HepG2 (cell line): ENCODE measurements around the gene NAV3. TPM values are rescaled to one million over a fixed set of nuclear protein-coding genes. Genes with fewer than 3 reads are reported as not detected.

Experiments used
- ATAC-seq: fragments of 200-7000 bp; cut with Tn5 transposase; 3 replicates; pipeline ENCODE4 v1.9.1; 2020; ENCODE audit warnings: mild to moderate bottlenecking, moderate library complexity
- BruUV-seq: library from RNA; stranded (reverse); fragments of 400-500 nt; replicated peaks from 2 replicates; lab custom pipeline; 2021; lab: Mats Ljungman, UMichigan
- CTCF ChIA-PET: fragments of 300-600 bp; formaldehyde crosslinking; extraction: SDS; loops from one replicate; lab custom pipeline; 2021; ENCODE audit warnings: low total read pairs, inconsistent platforms, low intra/inter-chr PET ratio; lab: Yijun Ruan, JAX
- POLR2A ChIA-PET: fragments of 350-600 bp; sonication (Branson Sonifier 250); formaldehyde crosslinking; loops from one replicate; lab custom pipeline; 2020; ENCODE audit warnings: antibody characterized with exemption, inconsistent platforms; lab: Yijun Ruan, JAX
- DNase-seq: peaks from one replicate; pipeline ENCODE4 v3.0.0-alpha.2; 2015; ENCODE audit warnings: low spot score
- FAIRE-seq: peaks from 3 replicates; lab custom pipeline; 2011; peaks lifted over from hg19 to GRCh38; lab: Jason Lieb, UNC
- H2AFZ ChIP-seq: one replicate; pipeline ENCODE4 v1.6.1; 2011; ENCODE audit warnings: low read length, inconsistent platforms
- H3K27ac ChIP-seq: fragments of 300-600 bp; 3 replicates; pipeline ENCODE4 v1.8.0; 2011; ENCODE audit warnings: mixed run types, mild to moderate bottlenecking, mixed read lengths, low read length, inconsistent platforms; ENCODE audit not compliant: insufficient read depth; ENCODE audit errors: extremely low read length
- H3K27me3 ChIP-seq, 2 experiments: fragments of 200-600 bp in 1 of 2; 2 replicates in 1 of 2; 3 replicates in 1 of 2; pipeline versions ENCODE4 v1.6.0 to v1.8.0; 2011; ENCODE audit warnings: low read length in 2 of 2, mild to moderate bottlenecking in 2 of 2, moderate library complexity in 2 of 2, inconsistent platforms in 1 of 2; ENCODE audit not compliant: insufficient read depth in 2 of 2, control insufficient read depth in 1 of 2
- H3K36me3 ChIP-seq, 2 experiments: fragments of 200-600 bp in 1 of 2; replicated peaks in 1 of 2; 2 replicates in 1 of 2; 3 replicates in 1 of 2; pipeline versions ENCODE4 v1.5.1 to v1.8.0; 2011; ENCODE audit warnings: low read length in 2 of 2, inconsistent platforms in 1 of 2; ENCODE audit not compliant: insufficient read depth in 2 of 2, control insufficient read depth in 1 of 2
- H3K4me1 ChIP-seq: 2 replicates; pipeline ENCODE4 v1.5.1; 2012; ENCODE audit warnings: low read length, inconsistent platforms; ENCODE audit not compliant: insufficient read depth
- H3K4me2 ChIP-seq: 2 replicates; pipeline ENCODE4 v1.6.0; 2011; ENCODE audit warnings: low read depth, low read length, inconsistent platforms
- H3K4me3 ChIP-seq, 3 experiments: fragments of 200-600 bp in 1 of 3; sonication (generic), shearing (Covaris generic) in 1 of 3; replicated peaks in 1 of 3; 2 replicates each; pipeline ENCODE4 v1.5.1; 2011 to 2016; ENCODE audit warnings: low read length in 3 of 3, inconsistent platforms in 2 of 3, low read depth in 2 of 3, mild to moderate bottlenecking in 2 of 3, control low read depth in 1 of 3, mixed read lengths in 1 of 3; ENCODE audit not compliant: insufficient read depth in 1 of 3
- H3K79me2 ChIP-seq: one replicate; pipeline ENCODE4 v1.6.1; 2011; ENCODE audit warnings: low read length, inconsistent platforms; ENCODE audit not compliant: insufficient read depth
- H3K9ac ChIP-seq: 2 replicates; pipeline ENCODE4 v1.6.0; 2011; ENCODE audit warnings: mild to moderate bottlenecking, low read depth, low read length, inconsistent platforms; ENCODE audit not compliant: insufficient read depth
- H3K9me3 ChIP-seq: 2 replicates; pipeline ENCODE4 v1.5.1; 2012; ENCODE audit warnings: mild to moderate bottlenecking, low read length
- H4K20me1 ChIP-seq: 2 replicates; pipeline ENCODE4 v1.6.0; 2011; ENCODE audit warnings: inconsistent platforms, mild to moderate bottlenecking, low read length, moderate library complexity; ENCODE audit not compliant: insufficient read depth
- ATF7-NPFF ChIP-seq: sonication (generic); formaldehyde crosslinking; IDR thresholded peaks from 2 replicates; pipeline ENCODE4 v1.8.1; 2023; ENCODE audit warnings: mild to moderate bottlenecking, low read depth, missing genetic modification reagents, moderate library complexity
- GZF1 ChIP-seq: sonication (generic); formaldehyde crosslinking; IDR thresholded peaks from 2 replicates; pipeline ENCODE4 v1.5.1; 2020; ENCODE audit warnings: mild to moderate bottlenecking, missing genetic modification reagents
- HDAC6 ChIP-seq: fragments of 200-600 bp; sonication (generic); IDR thresholded peaks from 2 replicates; pipeline ENCODE4 v1.7.0; 2017; ENCODE audit warnings: mild to moderate bottlenecking, antibody characterized with exemption, low read length, low read depth
- KLF6 ChIP-seq: IDR thresholded peaks from 2 replicates; pipeline ENCODE4 v1.8.0; 2016; ENCODE audit warnings: missing biosample characterization, missing genetic modification reagents
- NFE2 ChIP-seq: sonication (generic); formaldehyde crosslinking; IDR thresholded peaks from 2 replicates; pipeline ENCODE4 v1.4.0; 2020; ENCODE audit warnings: missing genetic modification reagents
- NFKB2 ChIP-seq: sonication (generic); formaldehyde crosslinking; IDR thresholded peaks from 2 replicates; pipeline ENCODE4 v1.4.0; 2020; ENCODE audit warnings: missing genetic modification reagents, borderline replicate concordance
- SETDB1 ChIP-seq: sonication (generic); formaldehyde crosslinking; IDR thresholded peaks from 2 replicates; pipeline ENCODE4 v1.5.1; 2020; ENCODE audit warnings: missing genetic modification reagents, mild to moderate bottlenecking, borderline replicate concordance
- SMYD3 ChIP-seq: sonication (generic); formaldehyde crosslinking; IDR thresholded peaks from 2 replicates; pipeline ENCODE4 v1.8.1; 2023; ENCODE audit warnings: mild to moderate bottlenecking, missing genetic modification reagents
- SP2 ChIP-seq: sonication (generic); formaldehyde crosslinking; IDR thresholded peaks from 2 replicates; pipeline ENCODE4 v1.5.1; 2020; ENCODE audit warnings: mild to moderate bottlenecking, missing genetic modification reagents
- SRSF9 ChIP-seq: fragments of 200-400 bp; formaldehyde crosslinking; IDR thresholded peaks from 2 replicates; pipeline ENCODE4 v1.6.1; 2018; ENCODE audit warnings: borderline replicate concordance, mild to moderate bottlenecking, low read depth, low read length; ENCODE audit not compliant: insufficient read depth, poor library complexity, severe bottlenecking
- ZNF431 ChIP-seq: sonication (generic); formaldehyde crosslinking; IDR thresholded peaks from 2 replicates; pipeline ENCODE4 v1.9.0; 2022; ENCODE audit warnings: missing genetic modification reagents, low read depth, mild to moderate bottlenecking, borderline replicate concordance
- WGBS: methylation state at CpG from one replicate; pipeline ENCODE4 v1.1.6; 2017; ENCODE audit warnings: low lambda C conversion rate; 5-methylcytosine and 5-hydroxymethylcytosine counted together
- in situ Hi-C: cut with HindIII; loops from 2 replicates; pipeline ENCODE4 v1.10.0; 2017; ENCODE audit warnings: low pct_unique_long_range_greater_than_20kb; ENCODE audit not compliant: extremely low pct_ligation_motif_present
- intact Hi-C: fragments of 100-400 bp; cut with micrococcal nuclease; formaldehyde crosslinking; loops from one replicate; pipeline ENCODE4 v1.10.0; 2022; ENCODE audit not compliant: unreplicated experiment
- polyA plus RNA-seq, 8 experiments: library from polyadenylated mRNA; depleted of rRNA in 3 of 8; stranded (reverse) in 7 of 8; unstranded in 1 of 8; fragments of >200 nt; fragmentation: Illumina TruSeq in 4 of 8; extraction: Trizol in 4 of 8; gene quantifications; 2 replicates each; pipeline versions ENCODE4 v1.2.1 to v1.2.3, GENCODE V29; 2011 to 2016; ENCODE audit warnings: low read depth in 4 of 8, missing spikeins in 1 of 8, mixed read lengths in 1 of 8; ENCODE audit not compliant: insufficient read depth in 1 of 8
- total RNA-seq, 5 experiments: library from RNA; depleted of rRNA; stranded (reverse); fragments of >200 nt; fragmentation: Illumina TruSeq; extraction: Trizol; gene quantifications; 2 replicates each; pipeline ENCODE4 v1.2.3, GENCODE V29; 2016; ENCODE audit warnings: low read depth in 1 of 5
- TF ChIP-seq, protein P1 (sequence below): sonication (generic); formaldehyde crosslinking; IDR thresholded peaks from 2 replicates; pipeline ENCODE4 v1.4.0; 2020; ENCODE audit warnings: missing genetic modification reagents, borderline replicate concordance
- TF ChIP-seq, protein P2 (sequence below): sonication (generic); formaldehyde crosslinking; IDR thresholded peaks from 2 replicates; pipeline ENCODE4 v1.4.0; 2020; ENCODE audit warnings: low read depth, mild to moderate bottlenecking, missing genetic modification reagents
- TF ChIP-seq, protein P3 (sequence below): IDR thresholded peaks from 2 replicates; pipeline ENCODE4 v1.6.1; 2012; ENCODE audit warnings: inconsistent platforms
- TF ChIP-seq, protein P4 (sequence below): IDR thresholded peaks from 2 replicates; pipeline ENCODE4 v1.6.1; 2016; ENCODE audit warnings: missing compliant biosample characterization, missing genetic modification reagents, borderline replicate concordance

The NAV3 gene
- total and polyA plus RNA-seq, 2 of the 13 experiments (the other 11 are each of a cell fraction or from before 2014, with no cell fraction given), result 0.01 to 0.18 TPM

DNA sequence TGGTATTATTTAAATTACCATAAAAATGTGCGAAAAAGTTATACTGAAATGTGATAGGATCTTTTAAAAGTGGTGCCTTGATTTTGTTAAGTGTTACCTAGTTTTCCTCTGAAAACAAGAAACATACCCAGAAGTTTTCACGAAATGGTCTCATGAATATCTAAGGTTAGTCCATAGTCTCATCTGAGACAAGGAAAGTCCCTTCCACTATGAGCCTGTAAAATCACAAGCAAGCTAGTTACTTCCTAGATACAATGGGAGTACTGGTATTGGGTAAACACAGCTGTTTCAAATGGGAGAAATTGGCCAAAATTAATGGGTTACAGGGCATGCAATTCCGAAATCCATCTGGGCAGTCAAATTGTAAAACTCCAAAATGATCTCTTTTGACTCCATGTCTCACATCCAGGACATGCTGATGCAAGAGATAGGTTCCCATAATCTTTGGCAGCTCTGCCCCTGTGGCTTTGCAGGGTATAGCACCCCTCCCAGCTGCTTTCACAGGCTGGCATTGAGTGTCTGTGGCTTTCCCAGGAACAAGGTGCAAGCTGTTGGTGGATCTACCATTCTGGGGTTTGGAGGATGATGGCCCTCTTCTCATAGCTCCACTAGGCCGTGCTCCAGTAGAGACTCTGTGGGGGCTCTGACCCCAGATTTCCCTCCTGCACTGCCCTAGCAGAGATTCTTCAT lies 271.4 kb downstream of the NAV3 start:
- BruUV-seq, result no TSS peak
- in situ Hi-C loops (no loop called here), intact Hi-C loops (no loop called here)
- Histone ChIP-seq H3K4me3 (no peak overlapping the region), H3K36me3 (no peaks in the 10 kb centered on the region), H2AFZ (no peak overlapping the region), H3K79me2 (no peaks in the 10 kb centered on the region)
- CTCF ChIA-PET, result no interaction called here
- FAIRE-seq, result no peak
- TF ChIP-seq SETDB1 (CRISPR knock-in tag) (no peak), GZF1 (CRISPR knock-in tag) (no peak), SMYD3 (no peak), NFKB2 (no peak), SP2 (CRISPR knock-in tag) (no peak), ATF7-NPFF (CRISPR knock-in tag) (no peak), NFE2 (no peak), HDAC6 (no peak), ZNF431 (CRISPR knock-in tag) (no peak), SRSF9 (no peak), KLF6 (no peak)
- TF ChIP-seq, protein P1, sequence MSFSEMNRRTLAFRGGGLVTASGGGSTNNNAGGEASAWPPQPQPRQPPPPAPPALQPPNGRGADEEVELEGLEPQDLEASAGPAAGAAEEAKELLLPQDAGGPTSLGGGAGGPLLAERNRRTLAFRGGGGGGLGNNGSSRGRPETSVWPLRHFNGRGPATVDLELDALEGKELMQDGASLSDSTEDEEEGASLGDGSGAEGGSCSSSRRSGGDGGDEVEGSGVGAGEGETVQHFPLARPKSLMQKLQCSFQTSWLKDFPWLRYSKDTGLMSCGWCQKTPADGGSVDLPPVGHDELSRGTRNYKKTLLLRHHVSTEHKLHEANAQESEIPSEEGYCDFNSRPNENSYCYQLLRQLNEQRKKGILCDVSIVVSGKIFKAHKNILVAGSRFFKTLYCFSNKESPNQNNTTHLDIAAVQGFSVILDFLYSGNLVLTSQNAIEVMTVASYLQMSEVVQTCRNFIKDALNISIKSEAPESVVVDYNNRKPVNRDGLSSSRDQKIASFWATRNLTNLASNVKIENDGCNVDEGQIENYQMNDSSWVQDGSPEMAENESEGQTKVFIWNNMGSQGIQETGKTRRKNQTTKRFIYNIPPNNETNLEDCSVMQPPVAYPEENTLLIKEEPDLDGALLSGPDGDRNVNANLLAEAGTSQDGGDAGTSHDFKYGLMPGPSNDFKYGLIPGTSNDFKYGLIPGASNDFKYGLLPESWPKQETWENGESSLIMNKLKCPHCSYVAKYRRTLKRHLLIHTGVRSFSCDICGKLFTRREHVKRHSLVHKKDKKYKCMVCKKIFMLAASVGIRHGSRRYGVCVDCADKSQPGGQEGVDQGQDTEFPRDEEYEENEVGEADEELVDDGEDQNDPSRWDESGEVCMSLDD (CRISPR knock-in tag), result no peak
- TF ChIP-seq, protein P2, sequence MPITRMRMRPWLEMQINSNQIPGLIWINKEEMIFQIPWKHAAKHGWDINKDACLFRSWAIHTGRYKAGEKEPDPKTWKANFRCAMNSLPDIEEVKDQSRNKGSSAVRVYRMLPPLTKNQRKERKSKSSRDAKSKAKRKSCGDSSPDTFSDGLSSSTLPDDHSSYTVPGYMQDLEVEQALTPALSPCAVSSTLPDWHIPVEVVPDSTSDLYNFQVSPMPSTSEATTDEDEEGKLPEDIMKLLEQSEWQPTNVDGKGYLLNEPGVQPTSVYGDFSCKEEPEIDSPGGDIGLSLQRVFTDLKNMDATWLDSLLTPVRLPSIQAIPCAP (CRISPR knock-in tag), result no peak
- TF ChIP-seq, protein P3, sequence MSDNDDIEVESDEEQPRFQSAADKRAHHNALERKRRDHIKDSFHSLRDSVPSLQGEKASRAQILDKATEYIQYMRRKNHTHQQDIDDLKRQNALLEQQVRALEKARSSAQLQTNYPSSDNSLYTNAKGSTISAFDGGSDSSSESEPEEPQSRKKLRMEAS, result no peak
- TF ChIP-seq, protein P4, sequence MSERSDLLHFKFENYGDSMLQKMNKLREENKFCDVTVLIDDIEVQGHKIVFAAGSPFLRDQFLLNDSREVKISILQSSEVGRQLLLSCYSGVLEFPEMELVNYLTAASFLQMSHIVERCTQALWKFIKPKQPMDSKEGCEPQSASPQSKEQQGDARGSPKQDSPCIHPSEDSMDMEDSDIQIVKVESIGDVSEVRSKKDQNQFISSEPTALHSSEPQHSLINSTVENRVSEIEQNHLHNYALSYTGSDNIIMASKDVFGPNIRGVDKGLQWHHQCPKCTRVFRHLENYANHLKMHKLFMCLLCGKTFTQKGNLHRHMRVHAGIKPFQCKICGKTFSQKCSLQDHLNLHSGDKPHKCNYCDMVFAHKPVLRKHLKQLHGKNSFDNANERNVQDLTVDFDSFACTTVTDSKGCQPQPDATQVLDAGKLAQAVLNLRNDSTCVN (CRISPR knock-in tag), result no peak
- TF ChIP-seq, all 625 proteins: peak for 0
- H3K27ac ChIP-seq, result no peak overlapping the region
- no peak overlapping the region for H3K4me2 ChIP-seq
- no peak for ATAC-seq
- H3K9ac ChIP-seq, result no peak overlapping the region
- no peak for DNase-seq
- H4K20me1 ChIP-seq, result no peaks in the 10 kb centered on the region
- WGBS, result 21% methylated on average over 3 of the region's 4 CpGs
- POLR2A ChIA-PET, result no interaction called here
- H3K27me3 ChIP-seq, result no peaks in the 10 kb centered on the region
- peaks cover 8% of the 10 kb centered on the region; the same call in 1 of the 2 replicates for H3K9me3 ChIP-seq
- no peaks in the 10 kb centered on the region for H3K4me1 ChIP-seq
